Islet of Langerhans (tissue), 1 donor: ENCODE results near the gene SLC66A3.

Experiments
- FAIRE-seq: peaks from one replicate; lab custom pipeline; 2011; peaks lifted over from hg19 to GRCh38; lab: Jason Lieb, UNC

The SLC66A3 gene

GRCh38 chr2:11220445-11220844 is 65.2 kb downstream of the SLC66A3 start:
- no peak for FAIRE-seq

GRCh38 chr2:11222845-11223244 is 67.6 kb downstream of the SLC66A3 start:
- FAIRE-seq, result no peak

GRCh38 chr2:11224887-11225286 is 69.6 kb downstream of the SLC66A3 start:
- no peak for FAIRE-seq

- no peak for FAIRE-seq
Observed at GRCh38 chr2:11227595-11227994, 72.3 kb downstream of the SLC66A3 start.
